Endothelial cell of umbilical vein (primary cell): ENCODE measurements around the gene ETFB. TPM values are rescaled to one million over a fixed set of nuclear protein-coding genes. Genes with fewer than 3 reads are reported as not detected.
A peak's percentile ranks its signal among the peaks of the same experiment; 100 is the strongest.

ENCODE experiments used
- BruUV-seq: library from RNA; stranded (reverse); fragments of 400-500 nt; replicated peaks from 2 replicates; lab custom pipeline; 2021; lab: Mats Ljungman, UMichigan
- CTCF ChIA-PET: fragments of 300-600, 350-600 bp; sonication (Branson Sonifier 250); formaldehyde crosslinking; loops from one replicate; lab custom pipeline; 2021; ENCODE audit warnings: antibody characterized with exemption, inconsistent platforms; lab: Charles Lee
- POLR2A ChIA-PET: fragments of 300-600, 350-600 bp; sonication (Branson Sonifier 250); formaldehyde crosslinking; loops from one replicate; lab custom pipeline; 2021; ENCODE audit warnings: antibody characterized with exemption, inconsistent platforms; lab: Charles Lee
- DNase-seq: peaks from one replicate; pipeline ENCODE4 v3.0.0-alpha.2; 2011; ENCODE audit warnings: low read depth, low spot score
- FAIRE-seq: peaks from 2 replicates; lab custom pipeline; 2011; peaks lifted over from hg19 to GRCh38; lab: Jason Lieb, UNC
- H2AFZ ChIP-seq: 2 replicates; pipeline ENCODE4 v1.6.0; 2012; ENCODE audit warnings: low read depth, low read length, control low read depth, inconsistent platforms
- H3K27ac ChIP-seq: 2 replicates; pipeline ENCODE4 v1.5.1; 2011; ENCODE audit warnings: low read depth, mild to moderate bottlenecking, control low read depth, low read length, moderate library complexity; ENCODE audit not compliant: insufficient read depth
- H3K27me3 ChIP-seq, 2 experiments: 2 replicates each; pipeline versions ENCODE4 v1.6.0 to v1.6.1; 2011; ENCODE audit warnings: low read length in 2 of 2, mixed read lengths in 1 of 2; ENCODE audit not compliant: control insufficient read depth in 2 of 2, insufficient read depth in 2 of 2
- H3K36me3 ChIP-seq, 2 experiments: 2 replicates in 1 of 2; 3 replicates in 1 of 2; pipeline ENCODE4 v1.5.1; 2011; ENCODE audit warnings: low read length in 2 of 2, mild to moderate bottlenecking in 1 of 2, moderate library complexity in 1 of 2; ENCODE audit not compliant: control insufficient read depth in 2 of 2, insufficient read depth in 2 of 2; ENCODE audit errors: extremely low read depth in 1 of 2
- H3K4me1 ChIP-seq: 3 replicates; pipeline ENCODE4 v1.5.1; 2011; ENCODE audit warnings: mild to moderate bottlenecking, low read length; ENCODE audit not compliant: control insufficient read depth, insufficient read depth; ENCODE audit errors: extremely low read depth
- H3K4me2 ChIP-seq: 2 replicates; pipeline ENCODE4 v1.6.1; 2011; ENCODE audit warnings: low read length, control low read depth, mixed read lengths; ENCODE audit not compliant: insufficient read depth
- H3K4me3 ChIP-seq, 3 experiments: fragments of 200-600 bp in 1 of 3; sonication (generic), shearing (Covaris generic) in 1 of 3; replicated peaks in 1 of 3; 2 replicates each; pipeline ENCODE4 v1.5.1; 2011 to 2016; ENCODE audit warnings: control low read depth in 3 of 3, low read length in 3 of 3, mild to moderate bottlenecking in 2 of 3, inconsistent platforms in 1 of 3, low read depth in 1 of 3, moderate library complexity in 1 of 3; ENCODE audit not compliant: insufficient read depth in 1 of 3
- H3K79me2 ChIP-seq: 2 replicates; pipeline ENCODE4 v1.6.0; 2012; ENCODE audit warnings: low read length, inconsistent platforms; ENCODE audit not compliant: control insufficient read depth, insufficient read depth
- H3K9ac ChIP-seq: replicated peaks from 2 replicates; pipeline ENCODE3; 2011; ENCODE audit warnings: low read length, control low read depth; ENCODE audit not compliant: insufficient read depth; ENCODE audit errors: extremely low read depth
- H3K9me1 ChIP-seq: replicated peaks from 3 replicates; pipeline ENCODE4 v1.6.0; 2011; ENCODE audit warnings: mild to moderate bottlenecking, low read length; ENCODE audit not compliant: control insufficient read depth, insufficient read depth; ENCODE audit errors: extremely low read depth
- H3K9me3 ChIP-seq: replicated peaks from 2 replicates; pipeline ENCODE4 v1.5.1; 2012; ENCODE audit warnings: low read length, inconsistent platforms; ENCODE audit not compliant: control insufficient read depth, insufficient read depth
- H4K20me1 ChIP-seq: replicated peaks from 2 replicates; pipeline ENCODE3; 2011; ENCODE audit warnings: mild to moderate bottlenecking, low read length; ENCODE audit not compliant: control insufficient read depth, insufficient read depth; ENCODE audit errors: extremely low read depth
- EZH2 ChIP-seq: IDR thresholded peaks from 2 replicates; pipeline ENCODE4 v1.6.1; 2012; ENCODE audit warnings: borderline replicate concordance, low read depth, mild to moderate bottlenecking, moderate library complexity, low read length, inconsistent platforms; ENCODE audit not compliant: severe bottlenecking
- FOS ChIP-seq: IDR thresholded peaks from 2 replicates; pipeline ENCODE4 v1.6.1; 2011; ENCODE audit warnings: mild to moderate bottlenecking, low read length, moderate library complexity, borderline replicate concordance; ENCODE audit not compliant: insufficient read depth
- GATA2 ChIP-seq: IDR thresholded peaks from 2 replicates; pipeline ENCODE4 v1.7.0; 2011; ENCODE audit warnings: low read depth, mild to moderate bottlenecking, moderate library complexity, mixed read lengths, low read length; ENCODE audit not compliant: insufficient read length, insufficient read depth
- MYC ChIP-seq: IDR thresholded peaks from one replicate; pipeline ENCODE4 v1.6.1; 2011; ENCODE audit warnings: mild to moderate bottlenecking, low read depth, low read length
- POLR2A ChIP-seq: IDR thresholded peaks from 2 replicates; pipeline ENCODE4 v1.6.1; 2012; ENCODE audit warnings: low read depth, mild to moderate bottlenecking, control low read depth, low read length
- dilution Hi-C: fragments of 300-500 bp; cut with MboI; formaldehyde crosslinking; loops from one replicate; pipeline ENCODE4 v1.15.0; 2019; ENCODE audit warnings: low sequenced_read_pairs; ENCODE audit not compliant: extremely low pct_ligation_motif_present
- intact Hi-C: fragments of 100-400 bp; cut with micrococcal nuclease; formaldehyde crosslinking; loops from one replicate; pipeline ENCODE4 v1.10.0; 2022
- polyA plus RNA-seq, 4 experiments: library from polyadenylated mRNA; depleted of rRNA in 3 of 4; stranded (reverse) in 3 of 4; unstranded in 1 of 4; fragments of >200 nt; gene quantifications; 2 replicates each; pipeline versions ENCODE4 v1.2.1 to v1.2.3, GENCODE V29; 2011 to 2012; ENCODE audit warnings: missing spikeins in 1 of 4
- total RNA-seq: library from RNA; stranded (reverse); gene quantifications from 2 replicates; pipeline ENCODE4 v1.2.3, GENCODE V29; 2021
- TF ChIP-seq, protein P1 (sequence below): IDR thresholded peaks from 2 replicates; pipeline ENCODE4 v1.6.1; 2011; ENCODE audit not compliant: insufficient read depth, insufficient read length
- TF ChIP-seq, protein P2 (sequence below), 2 donors: IDR thresholded peaks; 1 replicate in 1 of 2; 2 replicates in 1 of 2; pipeline ENCODE4 v1.5.1; 2011; ENCODE audit warnings: low read length in 2 of 2, mild to moderate bottlenecking in 2 of 2, moderate library complexity in 2 of 2, control low read depth in 1 of 2, inconsistent platforms in 1 of 2, low read depth in 1 of 2; ENCODE audit not compliant: insufficient read depth in 1 of 2; ENCODE audit errors: extremely low read depth in 1 of 2

Gene ETFB
- total and polyA plus RNA-seq, 2 donors (not counting 3 experiments of a cell fraction or from before 2014, with no cell fraction given), result 54.1 to 99.2 TPM

DNA sequence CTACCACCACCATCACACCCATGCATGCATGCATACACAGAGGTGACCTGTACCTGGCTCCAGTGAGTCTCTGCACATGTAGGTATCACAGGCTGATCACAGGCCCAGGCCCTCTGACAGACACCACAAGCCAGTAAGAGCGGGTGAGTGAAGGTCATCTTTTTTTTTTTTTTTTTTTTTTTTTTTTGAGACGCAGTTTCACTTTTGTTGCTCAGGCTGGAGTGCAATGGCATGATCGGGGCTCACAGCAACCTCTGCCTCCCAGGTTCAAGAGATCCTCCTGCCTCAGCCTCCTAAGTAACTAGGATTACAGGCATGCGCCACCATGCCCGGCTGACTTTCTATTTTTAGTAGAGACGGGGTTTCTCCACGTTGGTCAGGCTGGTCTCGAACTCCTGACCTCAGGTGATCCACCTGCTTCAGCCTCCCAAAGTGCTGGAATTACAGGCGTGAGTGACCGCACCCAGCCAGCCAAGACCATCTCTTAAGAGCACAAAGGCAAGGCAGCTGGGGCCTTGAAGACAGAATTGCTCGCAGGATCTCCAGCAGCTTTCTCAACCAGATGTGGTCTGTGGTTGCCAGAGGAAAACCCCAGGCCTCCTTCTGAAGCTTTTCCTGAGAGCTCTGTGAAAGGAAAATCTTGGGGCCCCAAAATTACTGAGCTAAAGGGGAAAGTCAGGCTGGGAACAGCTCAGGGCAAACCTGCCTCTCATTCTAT, 9.5 kb upstream of the ETFB start:
- no TSS peak for BruUV-seq
- Histone ChIP-seq H3K9ac (no peak overlapping the region), H3K9me3 (no peaks in the 10 kb centered on the region), H3K36me3 (no peaks in the 10 kb centered on the region), H3K27ac (no peak overlapping the region), H4K20me1 (no peaks in the 10 kb centered on the region), H3K4me3 (no peak overlapping the region), H3K4me1 (no peaks in the 10 kb centered on the region), H2AFZ (no peak overlapping the region), H3K27me3 (no peaks in the 10 kb centered on the region), H3K79me2 (no peaks in the 10 kb centered on the region), H3K4me2 (no peak overlapping the region), H3K9me1 (no peaks in the 10 kb centered on the region)
- POLR2A ChIA-PET, result no interaction called here
- TF ChIP-seq GATA2, result no peak
- no peak for TF ChIP-seq MYC
- FAIRE-seq, result peak; percentile 66
- no peak for DNase-seq
- dilution Hi-C loops, result no loop called here
- CTCF ChIA-PET, result no interaction called here
- intact Hi-C loops, result no loop called here

DNA sequence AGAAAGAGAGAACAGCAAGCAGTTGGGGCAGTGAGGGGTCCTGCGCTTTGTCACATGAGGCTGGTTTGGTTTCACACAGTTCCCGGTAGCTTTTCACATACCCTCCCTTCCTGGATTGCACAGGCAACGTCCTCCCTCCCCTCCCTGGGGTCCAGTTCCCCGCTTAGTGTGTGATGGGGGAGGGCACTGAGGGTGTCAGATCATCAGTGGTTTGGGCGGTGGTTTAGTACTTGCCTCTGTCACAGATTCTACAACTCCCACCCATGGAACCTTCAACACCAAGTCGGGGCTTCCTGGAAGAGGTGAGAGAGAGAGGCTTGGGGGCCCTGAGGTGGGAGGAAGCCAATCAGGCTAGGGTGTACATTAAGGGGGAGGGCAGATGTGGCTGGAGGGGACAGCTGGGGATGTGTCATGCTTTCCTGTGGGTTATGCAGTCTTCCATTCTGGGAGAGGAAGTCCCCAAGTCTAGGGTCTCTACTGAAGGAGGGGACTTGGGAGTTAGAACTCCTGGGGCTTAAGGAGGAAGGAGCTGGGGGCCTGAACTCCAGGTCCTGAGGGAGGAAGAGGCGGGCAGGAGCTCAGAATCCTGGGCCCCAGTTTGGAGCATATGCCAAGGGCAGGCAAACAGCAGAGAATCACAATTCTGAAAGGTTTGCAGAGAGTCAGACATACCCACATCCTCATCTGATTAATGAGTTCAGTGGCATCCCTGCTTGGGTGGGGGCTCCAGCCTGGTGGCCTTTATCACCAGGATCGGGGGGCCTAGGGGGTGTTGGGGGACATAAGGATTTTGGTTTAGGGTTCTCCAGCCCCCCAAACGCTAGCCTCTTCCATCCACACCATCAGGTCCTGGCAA, 6.7 kb upstream of the ETFB start, which contains the start of gene NKG7:
TSS of gene NKG7 (minus strand) at position 6 of the 856 bp plus-strand sequence. CDS start 119 bp downstream, outside the sequence.
- POLR2A ChIA-PET, result no interaction called here
- H3K27ac ChIP-seq, result no peak within 1 kb of the TSS
- no peak for TF ChIP-seq POLR2A
- TF ChIP-seq, protein P1, sequence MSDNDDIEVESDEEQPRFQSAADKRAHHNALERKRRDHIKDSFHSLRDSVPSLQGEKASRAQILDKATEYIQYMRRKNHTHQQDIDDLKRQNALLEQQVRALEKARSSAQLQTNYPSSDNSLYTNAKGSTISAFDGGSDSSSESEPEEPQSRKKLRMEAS, result no peak
- TF ChIP-seq FOS, result no peak
- no peak for TF ChIP-seq EZH2
- TF ChIP-seq, protein P2, sequence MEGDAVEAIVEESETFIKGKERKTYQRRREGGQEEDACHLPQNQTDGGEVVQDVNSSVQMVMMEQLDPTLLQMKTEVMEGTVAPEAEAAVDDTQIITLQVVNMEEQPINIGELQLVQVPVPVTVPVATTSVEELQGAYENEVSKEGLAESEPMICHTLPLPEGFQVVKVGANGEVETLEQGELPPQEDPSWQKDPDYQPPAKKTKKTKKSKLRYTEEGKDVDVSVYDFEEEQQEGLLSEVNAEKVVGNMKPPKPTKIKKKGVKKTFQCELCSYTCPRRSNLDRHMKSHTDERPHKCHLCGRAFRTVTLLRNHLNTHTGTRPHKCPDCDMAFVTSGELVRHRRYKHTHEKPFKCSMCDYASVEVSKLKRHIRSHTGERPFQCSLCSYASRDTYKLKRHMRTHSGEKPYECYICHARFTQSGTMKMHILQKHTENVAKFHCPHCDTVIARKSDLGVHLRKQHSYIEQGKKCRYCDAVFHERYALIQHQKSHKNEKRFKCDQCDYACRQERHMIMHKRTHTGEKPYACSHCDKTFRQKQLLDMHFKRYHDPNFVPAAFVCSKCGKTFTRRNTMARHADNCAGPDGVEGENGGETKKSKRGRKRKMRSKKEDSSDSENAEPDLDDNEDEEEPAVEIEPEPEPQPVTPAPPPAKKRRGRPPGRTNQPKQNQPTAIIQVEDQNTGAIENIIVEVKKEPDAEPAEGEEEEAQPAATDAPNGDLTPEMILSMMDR (IDR thresholded peaks at IDR 0.05; ENCODE audit: extremely low read depth in 1 of 2, insufficient read depth in 1 of 2, low read depth in 1 of 2, low read length in 2 of 2), result no peak
- TF ChIP-seq MYC, result no peak
- TF ChIP-seq GATA2, result no peak
- no peak within 1 kb of the TSS for H3K9ac ChIP-seq
- no peaks in the 10 kb centered on the region for H3K27me3 ChIP-seq
- no peaks in the 10 kb centered on the region for H4K20me1 ChIP-seq
- dilution Hi-C loops (no loop called here), intact Hi-C loops (no loop called here)
- no peak within 1 kb of the TSS for H3K4me2 ChIP-seq
- no TSS peak for BruUV-seq
- no peaks in the 10 kb centered on the region for H3K79me2 ChIP-seq
- FAIRE-seq, result no peak
- H3K9me1 ChIP-seq, result no peaks in the 10 kb centered on the region
- no peaks in the 10 kb centered on the region for H3K4me1 ChIP-seq
- H3K4me3 ChIP-seq, result no peak within 1 kb of the TSS
- no peaks in the 10 kb centered on the region for H3K36me3 ChIP-seq
- H3K9me3 ChIP-seq, result no peaks in the 10 kb centered on the region
- CTCF ChIA-PET, result interaction anchor here (1.0 to 1.3 kb wide), 2 partner anchors 8 to 44 kb away, joined by 3 read pairs; partner anchors contain the start of gene SIGLEC10
- no peak for DNase-seq
- H2AFZ ChIP-seq, result no peak within 1 kb of the TSS
